ENCODE results near the gene MLF2.

GRCh38 chr12:6699989-6700645 lies 52.8 kb downstream of the MLF2 start:
- TF ChIP-seq CEBPB (IDR thresholded peaks at IDR 0.05) (no peak), RAD21 (conservative IDR thresholded peaks at IDR 0.05 in 1 of 2, IDR thresholded peaks at IDR 0.05 in 1 of 2) (no peak), ATOH8 (CRISPR knock-in tag; IDR thresholded peaks at IDR 0.05; ENCODE audit: low read depth) (no peak), EHMT2 (IDR thresholded peaks at IDR 0.05; ENCODE audit: low read depth) (no peak), POLR2A (IDR thresholded peaks at IDR 0.05; ENCODE audit: low read length) (no peak), CTCF (IDR thresholded peaks at IDR 0.05) (no peak), EP300 (IDR thresholded peaks at IDR 0.05) (no peak)

Data from A549 (cell line).